C4-2B (cell line): ENCODE results near the gene ROR2.

Source experiments
- H3K27ac ChIP-seq: fragments of 450-650 bp; 2 replicates; pipeline ENCODE4 v1.5.1; 2017
- CTCF ChIP-seq: fragments of 450-650 bp; conservative IDR thresholded peaks from 2 replicates; pipeline ENCODE4 v1.5.1; 2017; ENCODE audit warnings: mild to moderate bottlenecking
- ZFX ChIP-seq: fragments of 450-650 bp; IDR thresholded peaks from 2 replicates; pipeline ENCODE4 v1.6.1; 2017

ROR2 gene

GRCh38 chr9:91891915-91892314 lies 58.1 kb downstream of the ROR2 start:
- H3K27ac ChIP-seq, result no peak overlapping the region
- TF ChIP-seq ZFX (no peak), CTCF (no peak)

- no peak overlapping the region for H3K27ac ChIP-seq
Observed at GRCh38 chr9:91890662-91891061, 59.4 kb downstream of the ROR2 start.

GRCh38 chr9:91889161-91889911 lies 60.7 kb downstream of the ROR2 start:
- H3K27ac ChIP-seq, result no peak overlapping the region
- TF ChIP-seq ZFX (no peak), CTCF (no peak)

More at GRCh38 chr9:91890662-91891061, 59.4 kb downstream of the ROR2 start:
- TF ChIP-seq CTCF (no peak), ZFX (no peak)

- H3K27ac ChIP-seq, result no peak overlapping the region
- TF ChIP-seq CTCF (no peak), ZFX (no peak)
Observed at GRCh38 chr9:91886414-91887076, 63.5 kb downstream of the ROR2 start.

- no peak overlapping the region for H3K27ac ChIP-seq
- TF ChIP-seq CTCF, result no peak
- TF ChIP-seq ZFX, result no peak
Observed at GRCh38 chr9:91885746-91886413, 64.1 kb downstream of the ROR2 start.

GRCh38 chr9:91884696-91885687 lies 65.0 kb downstream of the ROR2 start:
- no peak for TF ChIP-seq ZFX
- TF ChIP-seq CTCF, result no peak
- H3K27ac ChIP-seq, result no peak overlapping the region
